HG03442 (cell line): ENCODE results near the gene ZNF70.

Experiments
- ATAC-seq: cut with Tn5 transposase; IDR thresholded peaks from one replicate; pipeline ENCODE4 v1.9.1; 2021; ENCODE audit warnings: mild to moderate bottlenecking, moderate library complexity; ENCODE audit not compliant: unreplicated experiment

Gene ZNF70

GRCh38 chr22:23750714-23751440 is at the start of gene ZNF70:
Gene ZNF70, minus strand, starts transcription at chr22:23751112. Its CDS starts 5,972 bp downstream, at chr22:23745140.
- ATAC-seq: peak; percentile 77

GRCh38 chr22:23796461-23796860 is 45.5 kb upstream of the ZNF70 start:
- ATAC-seq: no peak

- no peak for ATAC-seq
These were observed 42.4 kb upstream of the ZNF70 start for GRCh38 chr22:23793326-23793725.

DNA sequence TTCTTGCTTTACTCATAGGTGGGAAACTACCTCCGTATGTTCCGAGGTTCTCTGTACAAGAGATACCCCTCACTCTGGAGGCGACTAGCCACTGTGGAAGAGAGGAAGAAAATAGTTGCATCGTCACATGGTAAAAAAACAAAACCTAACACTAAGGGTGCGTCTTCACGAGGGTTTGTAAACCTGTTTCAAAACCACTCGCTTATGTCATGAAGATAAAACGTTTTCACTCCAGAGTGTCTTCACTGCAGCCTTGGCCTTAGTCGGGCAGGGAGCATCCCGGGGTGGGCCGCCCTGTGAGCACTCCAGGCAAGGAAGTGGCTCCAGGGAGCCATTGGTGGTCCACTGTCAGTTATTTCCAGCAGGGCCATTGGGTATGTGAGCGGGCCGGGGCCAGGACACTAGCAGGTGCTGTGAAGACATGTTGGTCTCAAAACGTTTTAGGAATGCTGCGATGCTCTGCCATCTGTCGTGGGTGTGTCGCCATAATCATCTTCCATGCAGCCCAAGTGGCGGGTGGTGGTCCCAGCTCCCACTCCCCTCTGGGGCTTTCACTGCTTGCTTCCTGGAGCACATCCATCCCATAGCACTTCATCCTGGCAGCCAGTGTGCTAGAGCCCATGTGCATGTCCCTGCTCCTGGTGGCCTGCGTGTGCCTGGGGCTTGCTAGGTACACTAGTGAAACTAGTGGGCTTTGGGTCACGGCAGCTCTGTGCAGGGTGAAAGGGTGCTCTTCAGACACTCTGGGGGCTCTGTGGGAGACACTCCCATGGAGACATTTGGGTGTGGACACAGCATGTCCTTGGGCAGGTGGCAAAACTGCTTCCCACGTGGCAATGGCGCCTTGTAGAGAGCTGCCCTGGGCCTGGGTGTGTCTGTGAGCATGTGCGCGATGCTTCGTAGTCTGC is 41.1 kb upstream of the ZNF70 start:
- ATAC-seq: no peak

DNA sequence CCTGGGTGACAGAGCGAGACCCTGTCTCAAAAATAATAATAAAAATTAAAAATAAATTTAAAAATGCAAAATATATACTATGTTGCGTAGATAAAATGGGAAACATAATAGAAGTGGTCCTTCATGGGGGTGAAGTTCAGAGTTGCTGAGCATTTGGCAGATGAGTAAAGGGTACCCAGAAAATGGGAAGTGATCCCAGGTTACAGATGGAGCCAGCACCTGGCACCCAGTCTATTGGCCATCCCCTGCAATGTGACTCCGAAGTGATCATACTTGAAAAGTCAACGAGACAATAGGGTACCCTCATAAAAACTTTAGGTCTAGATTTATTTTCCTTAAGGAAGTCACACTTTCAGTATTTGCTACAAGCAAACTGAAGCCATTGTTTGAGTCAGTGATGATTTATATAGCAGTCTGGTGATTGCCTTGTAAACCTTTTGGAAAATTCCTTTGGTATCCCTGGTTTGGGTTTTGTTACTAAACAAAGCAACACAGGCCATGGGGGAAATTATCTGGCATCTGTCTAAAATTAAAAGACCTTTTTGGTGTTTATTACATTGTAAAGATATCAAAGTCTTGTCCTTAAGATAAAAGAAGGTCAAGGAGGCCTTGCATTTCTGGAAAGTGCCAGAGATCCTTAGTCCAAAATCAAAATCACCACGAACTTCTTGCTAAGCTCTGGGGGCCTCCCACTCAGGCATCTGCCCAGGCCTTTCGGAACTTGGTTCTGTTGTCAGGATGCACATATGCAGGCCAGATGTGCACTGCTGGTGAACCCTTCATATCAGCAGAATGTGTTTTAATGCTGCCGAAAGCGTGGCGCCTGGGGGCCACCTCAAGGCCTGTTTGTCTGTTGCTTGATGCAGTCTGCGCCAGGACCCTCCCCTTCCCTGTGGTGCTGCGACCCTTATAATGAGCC is 40.2 kb upstream of the ZNF70 start:
- no peak for ATAC-seq

DNA sequence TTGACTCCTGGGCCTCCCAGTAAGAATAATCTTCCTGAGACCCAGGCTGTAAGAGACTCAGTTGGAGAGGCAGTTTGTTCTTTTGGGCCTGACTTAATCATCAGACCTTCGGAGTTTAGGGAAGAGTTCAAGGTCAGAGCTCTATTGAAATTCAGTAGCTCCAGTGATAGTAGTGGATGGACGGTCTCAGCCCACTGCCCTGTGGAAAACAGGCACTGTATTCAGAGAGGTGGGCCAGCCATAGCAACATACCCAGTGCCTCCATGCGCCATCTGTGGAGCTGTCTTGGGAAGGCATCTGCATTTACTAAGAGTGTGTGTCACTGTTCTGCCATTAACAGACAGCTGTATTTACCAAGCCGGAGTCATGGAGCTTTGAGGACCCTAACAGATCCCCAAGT is 38.7 kb upstream of the ZNF70 start:
- ATAC-seq: no peak

DNA sequence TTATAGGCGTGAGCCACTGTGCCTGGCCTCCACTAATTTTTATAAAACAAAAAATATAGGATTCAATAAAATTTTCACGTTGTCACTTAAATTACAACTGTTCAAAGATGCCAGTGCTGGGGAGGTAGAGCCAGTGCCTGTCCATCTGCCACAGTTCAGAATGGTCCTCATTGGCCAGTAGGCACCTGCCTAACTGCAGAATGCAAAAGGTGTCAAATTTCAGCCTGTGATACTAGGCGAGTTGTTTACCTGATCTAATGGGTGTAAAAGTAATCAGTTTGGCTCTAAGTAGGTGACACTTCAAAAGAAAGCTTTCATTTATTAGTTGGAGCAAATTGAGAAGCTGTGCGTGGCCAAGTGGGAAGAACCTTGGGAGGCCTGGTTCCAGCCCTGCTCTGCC is 38.2 kb upstream of the ZNF70 start:
- no peak for ATAC-seq

- no peak for ATAC-seq
These were observed 37.0 kb upstream of the ZNF70 start for GRCh38 chr22:23787910-23788309.

- no peak for ATAC-seq
These were observed 36.6 kb upstream of the ZNF70 start for GRCh38 chr22:23787600-23787896.

DNA sequence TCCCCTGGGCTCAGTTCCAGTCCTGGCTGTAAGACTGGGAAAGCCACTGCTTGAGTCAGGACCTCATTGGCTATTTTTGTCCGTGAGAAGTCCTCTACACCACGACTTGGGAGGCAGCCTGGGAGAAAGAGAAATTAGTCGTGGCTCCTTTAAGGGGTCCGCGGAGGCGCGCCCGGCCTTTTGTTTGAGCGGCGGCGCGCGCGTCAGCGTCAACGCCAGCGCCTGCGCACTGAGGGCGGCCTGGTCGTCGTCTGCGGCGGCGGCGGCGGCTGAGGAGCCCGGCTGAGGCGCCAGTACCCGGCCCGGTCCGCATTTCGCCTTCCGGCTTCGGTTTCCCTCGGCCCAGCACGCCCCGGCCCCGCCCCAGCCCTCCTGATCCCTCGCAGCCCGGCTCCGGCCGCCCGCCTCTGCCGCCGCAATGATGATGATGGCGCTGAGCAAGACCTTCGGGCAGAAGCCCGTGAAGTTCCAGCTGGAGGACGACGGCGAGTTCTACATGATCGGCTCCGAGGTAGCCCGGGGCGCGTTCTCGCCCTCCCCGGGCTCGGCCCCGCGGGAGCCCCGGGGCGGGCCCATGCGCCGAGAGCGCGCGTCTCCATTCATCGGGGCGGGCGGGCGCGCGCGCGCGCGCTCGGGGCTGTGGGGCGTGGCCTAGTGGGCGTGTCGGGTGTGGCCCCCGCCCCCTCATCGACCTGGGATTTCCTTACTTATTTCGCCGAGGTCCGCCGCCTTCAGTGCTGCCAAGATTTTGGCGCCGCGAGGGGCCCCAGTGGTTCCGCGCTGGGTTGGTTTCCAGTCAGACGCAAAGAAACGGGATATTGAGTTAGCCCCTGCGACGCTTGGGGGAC is 36.1 kb upstream of the ZNF70 start, which contains the start of gene SMARCB1:
TSS of gene SMARCB1 (plus strand) at position 215 of the 848 bp plus-strand sequence. CDS start at position 419, 204 bp downstream.
- ATAC-seq: peak; percentile 65

- no peak for ATAC-seq
These were observed 35.4 kb upstream of the ZNF70 start for GRCh38 chr22:23786261-23786710.

- ATAC-seq: no peak
These were observed 33.4 kb upstream of the ZNF70 start for GRCh38 chr22:23784215-23784732.

DNA sequence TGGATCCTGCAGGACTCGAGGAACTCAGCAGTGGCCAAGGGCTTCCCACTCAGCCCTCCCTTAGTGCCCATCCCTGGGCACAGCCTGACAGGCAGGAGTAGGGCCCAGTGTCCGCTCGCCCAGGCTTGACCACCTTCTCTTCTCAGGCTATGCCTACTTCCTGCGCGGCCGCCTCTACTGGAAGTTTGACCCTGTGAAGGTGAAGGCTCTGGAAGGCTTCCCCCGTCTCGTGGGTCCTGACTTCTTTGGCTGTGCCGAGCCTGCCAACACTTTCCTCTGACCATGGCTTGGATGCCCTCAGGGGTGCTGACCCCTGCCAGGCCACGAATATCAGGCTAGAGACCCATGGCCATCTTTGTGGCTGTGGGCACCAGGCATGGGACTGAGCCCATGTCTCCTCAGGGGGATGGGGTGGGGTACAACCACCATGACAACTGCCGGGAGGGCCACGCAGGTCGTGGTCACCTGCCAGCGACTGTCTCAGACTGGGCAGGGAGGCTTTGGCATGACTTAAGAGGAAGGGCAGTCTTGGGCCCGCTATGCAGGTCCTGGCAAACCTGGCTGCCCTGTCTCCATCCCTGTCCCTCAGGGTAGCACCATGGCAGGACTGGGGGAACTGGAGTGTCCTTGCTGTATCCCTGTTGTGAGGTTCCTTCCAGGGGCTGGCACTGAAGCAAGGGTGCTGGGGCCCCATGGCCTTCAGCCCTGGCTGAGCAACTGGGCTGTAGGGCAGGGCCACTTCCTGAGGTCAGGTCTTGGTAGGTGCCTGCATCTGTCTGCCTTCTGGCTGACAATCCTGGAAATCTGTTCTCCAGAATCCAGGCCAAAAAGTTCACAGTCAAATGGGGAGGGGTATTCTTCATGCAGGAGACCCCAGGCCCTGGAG is 32.6 kb upstream of the ZNF70 start:
- no peak for ATAC-seq

DNA sequence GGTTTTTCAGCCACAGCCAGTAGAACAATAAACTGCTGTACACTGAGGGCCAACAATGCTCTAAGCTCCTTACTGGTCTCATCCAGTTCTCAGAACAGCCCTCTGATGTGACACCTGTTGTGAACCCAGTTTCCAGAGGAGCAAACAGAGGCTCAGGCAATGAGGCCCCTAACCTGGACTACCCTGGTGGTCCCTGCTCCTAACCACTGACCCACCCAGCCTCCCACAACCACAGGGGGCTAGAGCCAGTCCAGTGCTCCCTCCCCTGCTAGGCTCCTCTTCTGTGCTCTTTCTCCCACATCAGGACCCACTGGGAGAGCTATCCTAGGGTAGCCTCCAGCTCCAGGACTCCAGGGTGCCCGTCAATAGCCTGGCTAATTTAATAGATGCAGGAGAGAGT is 31.8 kb upstream of the ZNF70 start:
- ATAC-seq: no peak

GRCh38 chr22:23782252-23782651 is 31.3 kb upstream of the ZNF70 start:
- no peak for ATAC-seq

GRCh38 chr22:23781511-23782183 is 30.7 kb upstream of the ZNF70 start:
- ATAC-seq: no peak

DNA sequence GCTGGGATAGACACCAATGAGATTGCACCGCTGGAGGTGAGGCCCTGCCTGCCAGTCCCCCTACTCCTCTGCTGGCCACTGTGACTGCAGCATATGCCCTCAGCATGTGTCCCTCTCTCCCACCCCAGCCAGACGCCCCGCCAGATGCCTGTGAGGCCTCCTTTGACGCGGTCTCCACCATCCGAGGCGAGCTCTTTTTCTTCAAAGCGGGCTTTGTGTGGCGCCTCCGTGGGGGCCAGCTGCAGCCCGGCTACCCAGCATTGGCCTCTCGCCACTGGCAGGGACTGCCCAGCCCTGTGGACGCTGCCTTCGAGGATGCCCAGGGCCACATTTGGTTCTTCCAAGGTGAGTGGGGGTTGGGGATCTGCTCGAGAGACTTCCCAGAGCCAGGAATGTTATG is 30.2 kb upstream of the ZNF70 start:
- ATAC-seq: no peak

GRCh38 chr22:23780146-23780748 is 29.3 kb upstream of the ZNF70 start:
- no peak for ATAC-seq
